Aorta (tissue), 5 donors: Measurements from ENCODE around the gene SUN1. TPM values are rescaled to one million over a fixed set of nuclear protein-coding genes. Genes with fewer than 3 reads are reported as not detected.
A peak's percentile ranks its signal among the peaks of the same experiment; 100 is the strongest.

ENCODE experiments used
- ATAC-seq: fragments of 200-7000 bp; cut with Tn5 transposase; one replicate; pipeline ENCODE4 v1.9.1; 2022; ENCODE audit warnings: moderate library complexity; ENCODE audit not compliant: low FRiP score
- DNase-seq, 2 donors: peaks; one replicate each; pipeline ENCODE4 v3.0.0-alpha.2; 2020
- H3K27ac ChIP-seq, 2 donors: one replicate each; pipeline ENCODE4 v1.5.1; 2013; ENCODE audit warnings: low read length in 2 of 2, mild to moderate bottlenecking in 2 of 2, moderate library complexity in 2 of 2, control low read depth in 1 of 2, inconsistent platforms in 1 of 2, low read depth in 1 of 2
- H3K27me3 ChIP-seq, 2 donors: one replicate each; pipeline ENCODE4 v1.6.1; 2013; ENCODE audit warnings: control low read depth in 1 of 2, low read length in 1 of 2, mild to moderate bottlenecking in 1 of 2, moderate library complexity in 1 of 2; ENCODE audit not compliant: insufficient read depth in 2 of 2, control insufficient read depth in 1 of 2
- H3K36me3 ChIP-seq, 2 donors: one replicate each; pipeline ENCODE4 v1.6.1; 2013; ENCODE audit warnings: control low read depth in 1 of 2, low read length in 1 of 2, mild to moderate bottlenecking in 1 of 2; ENCODE audit not compliant: insufficient read depth in 2 of 2, control insufficient read depth in 1 of 2
- H3K4me1 ChIP-seq, 2 donors: one replicate each; pipeline ENCODE4 v1.6.1; 2013; ENCODE audit warnings: low read length in 2 of 2, control low read depth in 1 of 2, mild to moderate bottlenecking in 1 of 2, moderate library complexity in 1 of 2; ENCODE audit not compliant: insufficient read depth in 2 of 2, control insufficient read depth in 1 of 2
- H3K4me3 ChIP-seq, 2 donors: one replicate each; pipeline ENCODE4 v1.5.1; 2013; ENCODE audit warnings: low read length in 2 of 2, control low read depth in 1 of 2, mild to moderate bottlenecking in 1 of 2
- H3K9me3 ChIP-seq: one replicate; pipeline ENCODE4 v1.6.1; 2013; ENCODE audit warnings: mild to moderate bottlenecking, low read length; ENCODE audit not compliant: control insufficient read depth
- WGBS, 2 donors: extraction: QIAGEN DNeasy Blood & Tissue Kit; methylation state at CpG; one replicate each; pipeline ENCODE4 v1.1.7; 2013; 5-methylcytosine and 5-hydroxymethylcytosine counted together
- intact Hi-C, 2 donors: fragments of 100-400 bp; cut with DNase I; formaldehyde crosslinking; loops; one replicate each; pipeline versions ENCODE4 v1.14.2 to v1.15.0; 2022
- polyA plus RNA-seq, 2 donors: library from polyadenylated mRNA; stranded (reverse); fragments of 200-250 nt; gene quantifications; one replicate each; pipeline ENCODE4 v1.2.3, GENCODE V29; 2013
- total RNA-seq, 2 donors: library from RNA; stranded (reverse); fragmentation: NEBNext Ultra II Directional; extraction: Animal tissue kit (Norgen Biotek cat#: 25700); gene quantifications; one replicate each; pipeline ENCODE4 v1.2.1, GENCODE V29; 2021
- donor health status: healthy with polysubstance abuse.
- donor health status: Bipolar disorder and iron deficiency.
- donor health status: DM: no; HTN: no; CAD: no.
- donor health status: DM: no; HTN: no; CAD: no.
- donor health status: DM: yes; HTN: yes; CAD: no.

The SUN1 gene
- total and polyA plus RNA-seq, 4 donors: 36.3 to 236 (median 160) TPM

DNA sequence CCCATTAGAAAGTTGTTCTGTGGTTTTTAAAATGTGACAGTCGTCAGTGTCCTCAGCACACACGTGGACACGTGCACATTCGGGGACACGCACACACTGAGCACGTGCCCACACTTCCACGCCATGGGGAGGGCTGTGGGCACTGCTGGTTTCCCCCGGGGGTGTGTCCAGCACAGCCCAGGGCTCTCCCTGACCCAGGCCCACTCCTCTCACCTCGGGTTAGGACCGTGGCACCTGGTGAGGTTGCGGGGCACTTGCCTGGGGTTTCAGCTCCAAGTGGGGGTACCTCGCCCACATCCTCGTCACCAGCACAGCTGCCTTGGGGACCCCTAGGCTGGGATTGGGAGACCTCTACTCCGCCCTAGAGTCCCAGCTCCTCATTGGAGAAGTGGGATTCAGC, 64.8 kb downstream of the SUN1 start:
- Histone ChIP-seq H3K4me3 (no peak overlapping the region), H3K9me3 (no peaks in the 10 kb centered on the region), H3K4me1 (no peaks in the 10 kb centered on the region), H3K27ac (no peak overlapping the region), H3K27me3 (no peaks in the 10 kb centered on the region), H3K36me3 (peaks cover 0 to 4% of the 10 kb centered on the region in 2 donors)
- intact Hi-C loops: no loop called here
- WGBS, 2 donors: 85 to 89% methylated on average over 14 of the region's 14 CpGs
- DNase-seq: no peak
- no peak for ATAC-seq

DNA sequence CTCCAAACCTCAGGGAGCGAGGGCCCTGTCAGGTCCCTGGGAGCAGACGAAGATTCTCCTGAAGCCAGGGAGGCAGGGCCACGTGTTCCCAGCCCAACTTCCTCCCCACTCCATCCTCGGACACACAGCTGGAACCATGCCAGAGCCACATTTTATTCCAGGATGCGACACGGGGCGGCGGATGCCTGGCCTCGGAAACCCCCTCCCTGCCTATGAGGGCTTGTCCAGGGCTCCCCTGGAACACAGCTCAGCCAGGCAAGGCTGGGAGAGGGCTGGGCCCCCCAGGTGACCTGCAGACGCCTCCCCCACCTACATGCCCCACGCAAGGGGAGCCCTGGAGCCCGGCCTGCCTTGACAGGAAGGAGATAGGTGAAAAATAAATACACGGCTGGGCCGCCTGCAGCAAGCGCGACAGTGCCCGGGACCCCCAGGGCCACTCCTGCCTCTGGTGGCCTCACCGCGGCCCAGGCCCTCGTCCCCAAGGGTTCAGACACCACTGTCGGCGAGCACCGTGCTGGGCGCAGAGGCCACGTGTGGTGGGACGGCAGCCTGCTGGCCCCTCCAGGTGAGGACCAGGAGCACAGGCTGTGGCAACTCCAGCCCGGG, 65.6 kb downstream of the SUN1 start:
- no peak overlapping the region for H3K27ac ChIP-seq
- DNase-seq (peak in 1 of 2 donors; percentile 45), ATAC-seq (no peak)
- no peaks in the 10 kb centered on the region for H3K9me3 ChIP-seq
- peaks cover 0 to 4% of the 10 kb centered on the region in 2 donors for H3K36me3 ChIP-seq
- no peaks in the 10 kb centered on the region for H3K27me3 ChIP-seq
- no peak overlapping the region for H3K4me3 ChIP-seq
- H3K4me1 ChIP-seq: no peaks in the 10 kb centered on the region
- WGBS, 2 donors: 64 to 74% methylated on average over 26 to 27 of the region's 27 CpGs
- intact Hi-C loops: no loop called here

DNA sequence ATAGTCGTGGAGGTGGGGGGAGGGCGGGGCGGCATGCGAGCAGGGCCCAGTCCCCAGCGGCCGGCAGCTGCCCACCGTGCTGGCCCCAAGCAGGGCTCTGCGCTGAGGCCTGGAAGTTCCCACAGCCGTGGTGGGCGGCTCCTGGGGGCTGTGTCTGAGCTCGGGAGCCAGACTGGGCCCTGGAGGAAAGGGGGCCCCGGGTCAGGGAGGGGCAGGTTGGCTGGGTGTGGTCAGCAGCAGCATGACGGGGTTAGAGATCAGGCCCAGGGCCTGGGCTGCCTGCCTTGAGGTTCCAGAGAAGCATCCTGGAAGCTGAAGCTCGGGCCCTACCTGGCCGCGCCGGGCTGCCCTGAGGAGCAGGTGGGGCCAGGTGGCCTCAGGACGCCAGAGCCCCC, 66.2 kb downstream of the SUN1 start:
- Histone ChIP-seq H3K27me3 (no peaks in the 10 kb centered on the region), H3K4me1 (no peaks in the 10 kb centered on the region), H3K27ac (no peak overlapping the region), H3K9me3 (no peaks in the 10 kb centered on the region), H3K4me3 (no peak overlapping the region), H3K36me3 (peaks cover 0 to 4% of the 10 kb centered on the region in 2 donors)
- WGBS, 2 donors: 84 to 90% methylated on average over 18 of the region's 18 CpGs
- intact Hi-C loops: no loop called here
- ATAC-seq (no peak), DNase-seq (no peak)

DNA sequence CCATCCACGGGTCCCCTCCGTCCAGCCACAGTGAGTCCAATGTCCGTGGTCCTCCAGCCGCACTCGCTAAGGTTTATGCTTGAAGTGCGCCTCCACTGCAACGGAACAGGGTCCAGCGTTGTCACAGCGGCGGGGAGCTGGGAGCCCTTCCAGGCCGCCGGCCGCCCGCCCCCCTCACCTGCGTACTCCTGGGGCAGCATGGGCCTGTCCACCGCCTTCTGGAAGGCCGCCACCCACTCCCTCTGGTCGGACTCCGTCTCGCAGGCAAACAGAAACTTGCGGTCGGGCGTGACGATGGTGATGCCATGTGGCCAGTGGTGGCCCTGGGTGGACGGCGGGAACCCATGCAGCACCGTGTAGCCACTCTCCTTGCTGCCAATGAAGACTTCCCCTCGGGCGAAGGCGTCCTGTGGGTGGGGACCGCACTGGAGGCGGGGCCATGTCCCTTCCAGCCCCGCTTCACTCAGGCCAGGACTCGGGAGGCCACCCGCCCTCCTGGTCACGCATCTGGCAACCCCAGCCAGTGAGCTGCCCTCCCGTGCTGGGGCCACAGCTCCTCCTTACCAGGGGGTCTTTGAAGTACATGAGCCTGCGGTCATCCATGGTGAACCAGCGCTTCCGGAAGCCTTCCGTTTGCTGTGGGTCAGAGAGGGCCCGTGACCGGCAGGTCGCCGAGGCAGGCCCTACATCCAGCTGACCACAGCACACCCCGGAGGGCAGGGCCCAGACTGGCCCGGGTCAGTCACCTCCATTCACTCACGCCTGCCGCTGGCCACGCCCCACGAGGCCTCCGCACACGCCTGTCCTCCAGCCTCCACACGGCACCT, 66.8 kb downstream of the SUN1 start:
- 86 to 87% methylated on average over 53 to 54 of the region's 54 CpGs for WGBS, 2 donors
- no peak overlapping the region for H3K27ac ChIP-seq
- no peaks in the 10 kb centered on the region for H3K9me3 ChIP-seq
- H3K4me3 ChIP-seq: no peak overlapping the region
- H3K36me3 ChIP-seq: peaks cover 0 to 3% of the 10 kb centered on the region in 2 donors
- H3K4me1 ChIP-seq: no peaks in the 10 kb centered on the region
- ATAC-seq (no peak), DNase-seq (no peak)
- no peaks in the 10 kb centered on the region for H3K27me3 ChIP-seq
- intact Hi-C loops: no loop called here

DNA sequence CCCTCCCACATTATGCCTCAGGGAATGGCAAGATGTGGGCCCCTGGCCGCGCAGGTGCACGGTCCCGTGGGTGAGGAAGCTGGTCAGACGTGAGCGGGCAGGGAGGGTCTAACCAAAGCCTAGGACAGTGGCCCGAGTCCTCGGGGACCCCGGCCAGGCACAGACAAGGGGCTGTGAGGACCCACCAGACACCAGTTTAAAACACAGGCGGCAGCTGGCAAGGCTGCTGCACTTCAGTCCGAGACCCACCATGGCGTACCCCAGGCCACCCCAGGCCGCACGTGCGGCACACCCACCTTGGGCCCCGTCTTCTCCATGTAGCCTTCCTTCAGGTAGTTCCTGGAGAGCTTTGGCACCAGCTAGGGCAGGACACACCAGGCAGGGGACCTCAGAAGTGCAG, 67.5 kb downstream of the SUN1 start:
- DNase-seq (no peak), ATAC-seq (no peak)
- Histone ChIP-seq H3K9me3 (no peaks in the 10 kb centered on the region), H3K4me1 (no peaks in the 10 kb centered on the region), H3K36me3 (peaks cover 0 to 2% of the 10 kb centered on the region in 2 donors), H3K4me3 (no peak overlapping the region), H3K27me3 (no peaks in the 10 kb centered on the region), H3K27ac (no peak overlapping the region)
- 93 to 94% methylated on average over 15 to 16 of the region's 16 CpGs for WGBS, 2 donors
- intact Hi-C loops: no loop called here

DNA sequence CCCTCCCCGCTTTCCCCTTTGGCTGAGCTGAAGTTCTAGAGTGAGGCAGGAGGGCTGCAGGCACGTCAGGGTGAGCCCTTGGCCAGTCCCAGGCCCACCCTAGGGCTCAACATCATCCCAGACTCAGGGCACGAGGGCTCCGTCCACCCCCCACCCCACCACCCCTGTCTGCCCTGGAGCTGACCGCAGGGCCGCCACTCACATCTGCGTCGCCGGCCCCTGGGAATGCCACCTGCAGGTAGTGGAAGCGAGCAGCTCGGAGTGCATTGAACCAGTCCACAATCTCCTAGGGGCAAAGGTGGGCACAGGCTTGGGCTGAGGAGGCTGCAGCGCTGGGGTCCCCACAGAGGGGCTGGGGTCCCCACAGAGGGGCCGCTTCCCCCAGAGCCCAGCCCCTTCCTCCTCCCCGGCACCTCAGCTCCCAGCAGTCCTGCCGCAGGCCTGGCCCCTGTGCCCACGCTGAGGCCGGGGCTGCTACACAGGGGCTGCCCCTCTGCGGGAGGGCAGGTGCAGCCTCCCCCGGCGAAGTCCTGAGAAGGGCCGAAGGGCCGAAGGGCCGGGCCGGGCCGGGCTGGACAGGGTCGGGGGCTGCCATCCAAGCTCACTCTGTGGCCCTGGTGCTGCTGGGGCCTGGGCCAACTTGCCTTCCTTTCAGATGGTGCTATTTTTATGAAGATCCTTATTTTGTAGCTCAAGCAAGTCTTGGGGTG, 68.2 kb downstream of the SUN1 start:
- WGBS, 2 donors: 73 to 75% methylated on average over 26 of the region's 26 CpGs
- DNase-seq (no peak), ATAC-seq (no peak)
- Histone ChIP-seq H3K36me3 (no peaks in the 10 kb centered on the region), H3K4me3 (no peak overlapping the region), H3K4me1 (no peaks in the 10 kb centered on the region), H3K27ac (no peak overlapping the region), H3K27me3 (no peaks in the 10 kb centered on the region), H3K9me3 (no peaks in the 10 kb centered on the region)
- intact Hi-C loops: no loop called here

DNA sequence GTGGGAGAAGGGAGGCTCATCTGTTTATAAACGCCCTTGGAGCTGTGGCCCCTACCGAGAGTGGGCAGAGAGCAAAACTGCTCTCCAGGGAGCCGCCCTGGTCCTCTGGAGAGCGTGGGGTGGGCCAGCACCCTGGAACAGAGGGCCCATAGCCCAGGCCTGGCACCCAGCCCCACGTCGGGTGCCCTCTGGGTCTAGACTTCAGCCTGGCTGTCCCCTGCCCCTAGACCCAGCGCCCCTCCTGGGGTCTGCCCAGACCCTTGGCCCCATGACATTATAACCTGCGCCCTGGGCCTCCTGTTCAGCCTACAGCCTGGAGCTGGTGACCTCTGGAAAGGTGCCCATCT, 68.7 kb downstream of the SUN1 start:
- no peak for ATAC-seq
- intact Hi-C loops: no loop called here
- no peaks in the 10 kb centered on the region for H3K36me3 ChIP-seq
- H3K4me1 ChIP-seq: no peaks in the 10 kb centered on the region
- H3K9me3 ChIP-seq: no peaks in the 10 kb centered on the region
- WGBS, 2 donors: 51 to 63% methylated on average over 6 to 8 of the region's 8 CpGs
- no peak for DNase-seq
- no peaks in the 10 kb centered on the region for H3K27me3 ChIP-seq
- no peak overlapping the region for H3K4me3 ChIP-seq
- H3K27ac ChIP-seq: no peak overlapping the region

DNA sequence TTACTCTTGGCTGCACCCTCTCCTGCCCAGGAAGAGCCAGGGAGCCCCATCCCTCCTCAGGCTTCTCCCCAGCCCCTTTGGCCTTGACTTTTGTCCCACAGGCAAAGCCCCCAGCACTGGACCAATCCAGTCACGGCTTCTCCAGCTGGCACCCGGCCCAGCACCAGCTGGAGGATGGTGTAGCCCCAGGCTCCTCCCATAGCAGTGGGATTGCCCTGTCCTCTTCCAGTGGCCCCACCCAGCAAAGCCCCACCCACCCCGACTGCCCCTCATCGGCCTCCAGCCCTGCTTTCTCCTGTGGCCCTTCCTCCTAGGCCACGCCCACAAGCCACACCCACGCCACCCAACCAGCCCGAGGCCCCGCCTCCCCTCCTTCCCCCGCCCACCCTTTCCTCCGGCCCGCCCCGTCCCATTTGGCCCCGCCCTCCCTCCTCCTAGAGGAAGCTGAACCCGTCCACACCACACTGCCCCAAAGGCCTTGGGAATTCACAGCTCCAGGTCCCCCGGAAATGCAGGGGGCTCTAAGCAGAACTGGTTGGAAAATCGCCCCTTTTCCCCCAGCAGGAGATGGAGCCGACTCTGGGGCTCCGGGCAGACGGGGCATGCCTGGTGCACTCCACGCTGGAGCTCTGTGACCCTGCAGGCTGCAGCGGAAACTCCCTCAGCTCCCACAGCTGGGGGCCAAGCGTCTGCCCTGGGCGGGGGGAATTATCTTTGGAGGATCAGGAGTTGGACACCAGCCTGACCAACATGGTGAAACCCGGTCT, 69.3 kb downstream of the SUN1 start:
- 30 to 31% methylated on average over 16 to 24 of the region's 24 CpGs for WGBS, 2 donors
- peak; percentile 24 for ATAC-seq
- H3K27ac ChIP-seq: no peak overlapping the region
- intact Hi-C loops: no loop called here
- H3K9me3 ChIP-seq: no peaks in the 10 kb centered on the region
- no peaks in the 10 kb centered on the region for H3K36me3 ChIP-seq
- H3K4me3 ChIP-seq: no peak overlapping the region
- peak; percentile 87 to 92 for DNase-seq
- H3K4me1 ChIP-seq: no peaks in the 10 kb centered on the region
- H3K27me3 ChIP-seq: no peaks in the 10 kb centered on the region
